ENCODE measurements around the gene GNAI2. TPM values are rescaled to one million over a fixed set of nuclear protein-coding genes. Genes with fewer than 3 reads are reported as not detected.

Gene GNAI2
- total RNA-seq, 1 donor: 265 TPM

DNA sequence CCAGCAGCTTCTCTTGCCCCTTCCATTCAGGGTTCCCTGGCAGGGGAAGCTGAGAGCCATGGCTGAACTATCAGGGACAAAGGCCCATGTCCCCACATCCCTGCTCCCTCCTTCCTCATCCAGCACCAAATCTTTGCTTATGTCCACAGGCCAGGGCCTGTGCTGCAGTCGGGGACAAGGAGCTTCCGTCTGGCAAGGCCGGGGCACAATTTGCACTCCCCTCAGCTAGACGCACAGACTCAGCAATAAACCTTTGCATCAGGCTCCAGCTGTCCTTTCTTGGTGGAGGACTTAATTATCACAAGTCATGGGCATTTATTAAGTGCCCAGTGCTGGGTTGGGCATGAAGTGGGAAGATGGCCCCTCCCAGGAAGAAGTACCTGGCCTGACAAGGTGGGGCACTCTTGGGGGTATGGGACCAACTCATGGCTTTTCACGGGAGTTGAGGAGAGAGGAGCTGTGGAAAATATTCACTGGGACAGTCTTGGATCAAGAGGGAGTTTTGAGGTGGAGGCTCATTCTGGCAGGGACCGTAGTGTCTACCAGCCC lies 39.7 kb upstream of the GNAI2 start:
- DNase-seq (ENCODE audit: low read depth): no peak
- TF ChIP-seq, protein P1, sequence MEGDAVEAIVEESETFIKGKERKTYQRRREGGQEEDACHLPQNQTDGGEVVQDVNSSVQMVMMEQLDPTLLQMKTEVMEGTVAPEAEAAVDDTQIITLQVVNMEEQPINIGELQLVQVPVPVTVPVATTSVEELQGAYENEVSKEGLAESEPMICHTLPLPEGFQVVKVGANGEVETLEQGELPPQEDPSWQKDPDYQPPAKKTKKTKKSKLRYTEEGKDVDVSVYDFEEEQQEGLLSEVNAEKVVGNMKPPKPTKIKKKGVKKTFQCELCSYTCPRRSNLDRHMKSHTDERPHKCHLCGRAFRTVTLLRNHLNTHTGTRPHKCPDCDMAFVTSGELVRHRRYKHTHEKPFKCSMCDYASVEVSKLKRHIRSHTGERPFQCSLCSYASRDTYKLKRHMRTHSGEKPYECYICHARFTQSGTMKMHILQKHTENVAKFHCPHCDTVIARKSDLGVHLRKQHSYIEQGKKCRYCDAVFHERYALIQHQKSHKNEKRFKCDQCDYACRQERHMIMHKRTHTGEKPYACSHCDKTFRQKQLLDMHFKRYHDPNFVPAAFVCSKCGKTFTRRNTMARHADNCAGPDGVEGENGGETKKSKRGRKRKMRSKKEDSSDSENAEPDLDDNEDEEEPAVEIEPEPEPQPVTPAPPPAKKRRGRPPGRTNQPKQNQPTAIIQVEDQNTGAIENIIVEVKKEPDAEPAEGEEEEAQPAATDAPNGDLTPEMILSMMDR (IDR thresholded peaks at IDR 0.05; ENCODE audit: insufficient read depth, low read depth, low read length): no peak
- no peak overlapping the region for H3K4me3 ChIP-seq (ENCODE audit: low read depth, low read length)

DNA sequence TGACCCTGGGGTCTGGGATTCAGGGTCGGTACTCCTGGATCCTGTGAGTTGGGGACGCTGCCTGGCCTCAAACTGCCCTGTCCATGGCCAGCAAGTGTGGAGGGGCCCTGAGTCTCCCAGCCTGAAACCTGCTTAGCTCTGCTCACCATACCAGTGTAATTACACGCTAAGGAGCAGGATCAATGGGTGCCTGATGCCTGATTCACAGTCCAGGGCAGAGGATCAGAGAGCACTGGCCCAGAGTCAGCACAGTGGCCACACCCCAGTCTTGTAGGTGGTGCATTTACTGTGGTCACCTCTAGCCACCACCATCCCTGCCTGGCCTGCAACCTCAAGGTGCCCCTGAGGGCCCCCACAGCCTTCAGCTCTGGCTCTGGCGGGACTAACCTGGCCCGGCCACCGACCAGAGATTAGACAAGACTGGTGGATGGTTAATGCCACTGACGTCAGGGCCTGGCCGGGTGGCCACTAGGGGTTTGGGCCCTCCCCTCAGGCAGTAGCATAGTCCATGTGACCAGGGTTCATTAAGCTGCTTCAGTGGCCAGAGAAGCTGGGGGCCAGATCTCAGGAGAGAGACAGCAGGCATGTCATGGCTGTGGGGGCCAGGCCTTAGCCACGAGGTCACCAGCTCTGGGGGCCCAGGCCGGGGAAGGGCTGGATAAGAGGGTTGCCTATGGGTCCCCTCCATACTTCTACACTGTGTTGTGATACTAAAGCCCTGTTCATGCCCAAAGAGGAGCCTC lies 34.3 kb upstream of the GNAI2 start:
- TF ChIP-seq, protein P1 (IDR thresholded peaks at IDR 0.05; ENCODE audit: insufficient read depth, low read depth, low read length): no peak
- H3K4me3 ChIP-seq (ENCODE audit: low read depth, low read length): no peak overlapping the region
- no peak for DNase-seq (ENCODE audit: low read depth)

DNA sequence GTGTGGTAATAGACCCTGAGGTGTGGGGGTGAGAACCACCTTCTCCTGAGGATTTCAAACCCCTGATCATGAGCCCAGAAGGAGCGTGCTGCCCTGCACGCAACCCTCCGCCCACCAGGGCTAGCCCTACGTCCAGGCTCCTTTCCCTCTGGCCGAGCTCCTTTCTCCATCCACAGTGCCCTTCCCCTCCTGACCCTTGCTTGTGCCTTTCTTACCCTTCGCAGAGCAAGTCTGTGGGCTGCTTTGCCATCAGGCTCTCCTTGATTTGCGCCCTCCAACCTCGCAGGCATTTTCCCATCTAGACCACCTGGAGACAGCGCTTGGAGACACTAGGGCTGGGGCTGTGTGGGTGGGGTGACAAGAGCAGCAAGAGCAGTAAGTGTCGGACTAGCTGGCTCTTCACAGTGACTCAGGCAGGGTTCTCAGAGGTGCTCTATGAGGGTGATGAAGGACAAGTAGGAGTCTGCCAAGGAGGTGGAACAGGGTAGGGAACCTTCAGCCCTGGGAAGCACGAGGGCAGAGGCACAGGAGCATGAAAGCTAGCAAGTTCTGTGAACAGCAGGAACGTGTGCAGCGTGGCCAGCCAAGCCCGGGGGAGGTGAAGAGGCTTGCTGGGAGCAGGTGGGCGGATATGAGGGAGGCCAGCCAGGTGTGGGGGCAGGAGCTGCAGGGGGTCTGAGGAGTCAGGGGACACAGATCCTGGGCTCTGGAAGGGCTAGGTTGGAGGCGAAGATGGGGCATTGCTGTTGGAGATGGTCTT lies 33.5 kb upstream of the GNAI2 start:
- no peak overlapping the region for H3K4me3 ChIP-seq (ENCODE audit: low read depth, low read length)
- TF ChIP-seq, protein P1 (IDR thresholded peaks at IDR 0.05; ENCODE audit: insufficient read depth, low read depth, low read length): no peak
- DNase-seq (ENCODE audit: low read depth): no peak

DNA sequence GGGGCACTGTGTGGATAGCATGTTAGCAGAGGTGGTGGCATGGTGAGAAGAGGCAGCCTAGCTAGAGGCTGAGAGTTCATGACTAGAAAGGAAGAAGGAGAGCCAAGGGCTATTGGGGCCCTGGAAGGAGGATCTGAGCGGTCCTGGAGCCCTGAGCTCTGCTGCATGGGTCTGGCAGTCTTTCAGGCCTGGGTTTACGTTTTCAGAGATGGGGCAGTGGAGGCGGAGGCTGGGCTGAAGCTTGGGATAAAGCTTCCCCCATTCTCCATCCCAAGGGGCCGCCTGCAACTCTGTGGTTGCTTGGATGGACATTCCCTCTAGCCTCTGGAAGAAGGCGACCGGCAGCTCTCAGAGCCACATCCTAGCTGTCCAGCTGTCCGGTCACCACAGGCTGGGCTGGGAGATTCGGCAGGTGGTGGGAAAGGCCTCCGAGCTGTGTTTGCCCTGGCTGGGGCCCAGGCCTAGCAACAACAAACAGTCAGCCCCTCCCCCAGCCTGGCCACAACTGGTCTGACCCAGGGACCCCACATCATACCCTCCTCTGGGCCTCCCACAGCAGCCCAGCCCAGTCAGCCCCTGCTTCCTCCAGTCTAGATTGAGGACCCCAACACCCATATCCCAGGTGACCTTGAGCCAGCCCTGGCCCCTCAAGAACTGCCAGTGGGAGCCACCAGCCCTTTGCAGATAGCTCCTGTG lies 32.7 kb upstream of the GNAI2 start:
- TF ChIP-seq, protein P1 (IDR thresholded peaks at IDR 0.05; ENCODE audit: insufficient read depth, low read depth, low read length): no peak
- no peak overlapping the region for H3K4me3 ChIP-seq (ENCODE audit: low read depth, low read length)
- no peak for DNase-seq (ENCODE audit: low read depth)

DNA sequence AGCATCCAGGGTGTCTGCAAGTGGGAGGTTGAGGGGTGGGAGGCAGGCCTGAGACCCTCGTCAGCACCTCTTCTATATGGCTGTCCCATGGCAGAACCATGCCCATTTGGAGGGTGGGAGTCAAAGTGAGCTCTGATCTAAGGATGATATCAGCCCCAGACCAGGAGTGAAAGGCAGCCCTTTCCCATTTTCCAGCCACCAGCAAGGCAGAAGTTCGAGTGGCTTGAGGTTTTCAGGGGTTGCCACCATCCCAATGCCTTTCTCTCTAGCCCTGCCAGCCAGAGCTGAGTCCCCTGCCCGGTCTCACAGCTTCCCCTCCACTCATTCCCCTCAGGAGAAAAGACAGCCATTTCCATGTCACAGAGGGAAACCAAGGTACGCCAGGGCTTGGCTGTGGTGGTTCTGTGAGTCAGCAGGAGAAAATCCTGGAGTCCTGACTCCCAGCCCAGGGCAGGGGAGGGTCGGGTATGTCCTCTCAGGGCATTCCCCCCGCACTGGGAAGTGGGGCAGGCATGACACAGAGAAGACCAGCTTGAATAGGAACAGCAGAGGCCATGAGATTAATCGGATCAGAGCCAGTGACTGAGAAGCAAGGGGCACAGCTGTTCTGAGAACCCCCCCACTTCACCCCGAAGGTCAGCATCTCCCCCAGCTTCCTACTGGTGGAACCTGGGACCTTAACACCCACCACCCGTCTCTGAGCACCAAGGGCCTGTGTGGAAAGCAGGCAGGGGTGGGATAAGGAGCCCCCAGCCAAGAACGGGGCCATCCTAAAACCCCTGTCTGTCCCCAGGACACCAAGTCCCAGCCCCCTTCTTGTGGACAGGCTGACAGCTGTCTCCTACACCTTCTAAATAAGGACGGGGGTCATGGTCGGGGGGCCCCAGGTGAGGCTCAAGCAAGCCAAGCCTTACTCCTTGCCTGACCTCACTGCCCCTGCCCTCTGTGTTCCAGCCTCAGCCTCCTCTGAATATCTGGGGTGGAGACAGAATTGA lies 31.9 kb upstream of the GNAI2 start:
- no peak for DNase-seq (ENCODE audit: low read depth)
- H3K4me3 ChIP-seq (ENCODE audit: low read depth, low read length): no peak overlapping the region
- TF ChIP-seq, protein P1 (IDR thresholded peaks at IDR 0.05; ENCODE audit: insufficient read depth, low read depth, low read length): no peak
